ENCODE results near the gene VWF.

The VWF gene

GRCh38 chr12:6073426-6073825 lies 51.0 kb downstream of the VWF start:
- Histone ChIP-seq H3K9ac (ENCODE audit: low read length) (no peak overlapping the region), H3K27me3 (replicated peaks; ENCODE audit: insufficient read depth, low read length) (no peaks in the 10 kb centered on the region), H3K4me3 (ENCODE audit: low read length) (no peak overlapping the region), H3F3A (ENCODE audit: insufficient read depth, low read length) (no peaks in the 10 kb centered on the region), H3K79me2 (ENCODE audit: low read length) (no peaks in the 10 kb centered on the region), H3K4me2 (ENCODE audit: low read depth, low read length) (no peak overlapping the region), H3K9me2 (replicated peaks; ENCODE audit: insufficient read depth, low read length) (no peaks in the 10 kb centered on the region), H3K4me1 (ENCODE audit: low read length) (peaks cover 17% of the 10 kb centered on the region), H3K27ac (ENCODE audit: low read length) (no peak overlapping the region), H2AFZ (ENCODE audit: low read length) (no peak overlapping the region), H3K9me3 (replicated peaks; ENCODE audit: insufficient read depth, low read length) (no peaks in the 10 kb centered on the region), H4K20me1 (ENCODE audit: insufficient read depth, low read length) (no peaks in the 10 kb centered on the region), H3K36me3 (replicated peaks; ENCODE audit: insufficient read depth, low read length) (no peaks in the 10 kb centered on the region)
- TF ChIP-seq EZH2 (optimal IDR thresholded peaks at IDR 0.05; ENCODE audit: low read depth, low read length) = no peak
- no peak for TF ChIP-seq CTCF (IDR thresholded peaks at IDR 0.05; ENCODE audit: low read length)
- no peak for TF ChIP-seq EZH2phosphoT487 (IDR thresholded peaks at IDR 0.05; ENCODE audit: low read length)
- no peak for DNase-seq

GRCh38 chr12:6072302-6072752 lies 52.1 kb downstream of the VWF start:
- no peak for DNase-seq
- no peaks in the 10 kb centered on the region for H3K36me3 ChIP-seq (replicated peaks; ENCODE audit: insufficient read depth, low read length)

DNA sequence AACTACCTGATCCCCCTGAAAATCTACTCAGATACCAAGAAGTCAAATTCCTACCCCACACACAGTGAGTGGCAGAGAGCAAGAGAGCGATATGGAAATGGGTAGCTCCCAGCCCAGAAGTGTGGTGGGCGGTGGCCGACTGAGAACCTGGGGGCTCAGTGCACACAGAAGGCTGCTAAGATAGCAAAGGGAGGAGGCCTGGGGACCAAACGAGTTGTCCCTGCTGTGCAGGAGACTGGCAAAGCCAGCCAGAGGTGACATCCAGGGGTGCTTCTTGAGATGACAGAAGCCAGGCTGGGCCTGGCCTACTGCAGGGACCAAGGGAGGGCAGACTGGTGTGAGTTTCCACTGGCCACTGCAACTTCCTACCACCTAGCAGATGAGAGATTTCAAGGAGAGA lies 52.9 kb downstream of the VWF start:
- Histone ChIP-seq H3K4me2 (ENCODE audit: low read depth, low read length) (no peak overlapping the region), H3K79me2 (ENCODE audit: low read length) (no peaks in the 10 kb centered on the region), H4K20me1 (ENCODE audit: insufficient read depth, low read length) (no peaks in the 10 kb centered on the region), H3K9me3 (replicated peaks; ENCODE audit: insufficient read depth, low read length) (no peaks in the 10 kb centered on the region), H3F3A (ENCODE audit: insufficient read depth, low read length) (no peaks in the 10 kb centered on the region), H3K9ac (ENCODE audit: low read length) (no peak overlapping the region), H3K4me1 (ENCODE audit: low read length) (peaks cover 10% of the 10 kb centered on the region; the same call in 1 of the 2 replicates), H3K9me2 (replicated peaks; ENCODE audit: insufficient read depth, low read length) (no peaks in the 10 kb centered on the region), H2AFZ (ENCODE audit: low read length) (no peak overlapping the region), H3K36me3 (replicated peaks; ENCODE audit: insufficient read depth, low read length) (no peaks in the 10 kb centered on the region), H3K27me3 (replicated peaks; ENCODE audit: insufficient read depth, low read length) (no peaks in the 10 kb centered on the region), H3K27ac (ENCODE audit: low read length) (no peak overlapping the region), H3K4me3 (ENCODE audit: low read length) (no peak overlapping the region)
- TF ChIP-seq EZH2 (optimal IDR thresholded peaks at IDR 0.05; ENCODE audit: low read depth, low read length) (no peak), EZH2phosphoT487 (IDR thresholded peaks at IDR 0.05; ENCODE audit: low read length) (no peak), CTCF (IDR thresholded peaks at IDR 0.05; ENCODE audit: low read length) (no peak)
- DNase-seq = no peak

More at GRCh38 chr12:6072302-6072752, 52.1 kb downstream of the VWF start:
- no peak overlapping the region for H3K9ac ChIP-seq (ENCODE audit: low read length)
- peaks cover 10% of the 10 kb centered on the region; the same call in 1 of the 2 replicates for H3K4me1 ChIP-seq (ENCODE audit: low read length)
- no peak overlapping the region for H3K4me2 ChIP-seq (ENCODE audit: low read depth, low read length)
- H2AFZ ChIP-seq (ENCODE audit: low read length) = no peak overlapping the region
- no peaks in the 10 kb centered on the region for H3K27me3 ChIP-seq (replicated peaks; ENCODE audit: insufficient read depth, low read length)
- H3K9me2 ChIP-seq (replicated peaks; ENCODE audit: insufficient read depth, low read length) = no peaks in the 10 kb centered on the region
- H3K9me3 ChIP-seq (replicated peaks; ENCODE audit: insufficient read depth, low read length) = no peaks in the 10 kb centered on the region
- no peaks in the 10 kb centered on the region for H4K20me1 ChIP-seq (ENCODE audit: insufficient read depth, low read length)
- H3K27ac ChIP-seq (ENCODE audit: low read length) = no peak overlapping the region
- no peaks in the 10 kb centered on the region for H3F3A ChIP-seq (ENCODE audit: insufficient read depth, low read length)
- H3K4me3 ChIP-seq (ENCODE audit: low read length) = no peak overlapping the region
- no peaks in the 10 kb centered on the region for H3K79me2 ChIP-seq (ENCODE audit: low read length)
- TF ChIP-seq EZH2 (optimal IDR thresholded peaks at IDR 0.05; ENCODE audit: low read depth, low read length) = no peak
- no peak for TF ChIP-seq CTCF (IDR thresholded peaks at IDR 0.05; ENCODE audit: low read length)
- TF ChIP-seq EZH2phosphoT487 (IDR thresholded peaks at IDR 0.05; ENCODE audit: low read length) = no peak

All from MM.1S (cell line).